ENCODE measurements around the gene ARID3B.

- TF ChIP-seq CTCF (IDR thresholded peaks at IDR 0.05; ENCODE audit: insufficient read depth, low read length) (no peak), POLR2AphosphoS5 (IDR thresholded peaks at IDR 0.05; ENCODE audit: low read depth) (no peak), REST (IDR thresholded peaks at IDR 0.05; ENCODE audit: insufficient replicate concordance, low read depth) (no peak), SPI1 (IDR thresholded peaks at IDR 0.05; ENCODE audit: borderline replicate concordance, low read depth) (no peak), GABPA (IDR thresholded peaks at IDR 0.05; ENCODE audit: low read depth) (no peak)
Observed at GRCh38 chr15:74642348-74642733, 101.3 kb downstream of the ARID3B start.

Data from HL-60 (cell line).